ENCODE results near the gene RXYLT1.
A peak's percentile ranks its signal among the peaks of the same experiment; 100 is the strongest.

Gene RXYLT1

DNA sequence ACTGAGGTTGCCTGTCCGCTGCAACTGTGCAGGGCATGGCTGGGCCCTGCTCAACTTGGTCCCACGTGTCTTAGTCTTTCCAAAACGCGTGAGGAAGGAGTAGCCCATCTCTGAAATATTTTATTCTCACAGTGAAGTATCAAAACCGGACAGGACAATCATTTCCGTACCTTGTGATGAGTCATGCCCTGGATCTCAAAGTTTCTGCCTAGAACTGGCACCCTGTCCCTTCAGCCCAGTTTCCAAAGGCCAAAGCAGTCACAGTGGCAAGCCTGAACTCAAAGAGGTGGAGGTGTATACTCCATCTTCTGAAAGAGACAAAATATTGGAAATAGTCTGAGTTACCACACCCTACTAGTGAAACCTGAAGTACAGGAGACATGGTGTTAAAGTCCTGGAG is 36.3 kb downstream of the RXYLT1 start:
- H3K27ac ChIP-seq: no peak overlapping the region
- no peak for DNase-seq
- no peaks in the 10 kb centered on the region for H3K27me3 ChIP-seq (ENCODE audit: insufficient read depth, low read depth, severe bottlenecking)

DNA sequence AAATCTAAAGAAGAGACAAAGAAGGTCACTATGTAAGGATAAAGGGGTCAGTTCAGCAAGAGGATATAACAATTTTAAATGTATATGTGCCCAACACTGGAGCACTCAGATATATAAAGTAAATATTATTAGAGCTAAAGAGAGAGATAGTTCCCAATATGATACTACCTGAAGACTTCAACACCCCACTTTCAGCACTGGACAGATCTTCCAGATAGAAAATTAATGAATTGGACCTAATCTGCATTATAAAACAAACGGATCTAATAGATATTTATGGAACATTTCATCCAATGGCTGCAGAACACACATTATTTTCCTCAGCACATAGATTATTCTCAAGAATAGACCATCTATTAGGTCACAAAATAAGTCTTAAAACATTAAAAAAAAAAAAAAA is 40.7 kb downstream of the RXYLT1 start:
- no peak for TF ChIP-seq CTCF (IDR thresholded peaks at IDR 0.05; ENCODE audit: low read depth, low read length)
- no peak for DNase-seq
- Histone ChIP-seq H3K27me3 (ENCODE audit: insufficient read depth, low read depth, severe bottlenecking) (no peaks in the 10 kb centered on the region), H3K9me3 (ENCODE audit: severe bottlenecking) (no peaks in the 10 kb centered on the region), H3K27ac (no peak overlapping the region), H3K36me3 (no peaks in the 10 kb centered on the region), H3K4me3 (ENCODE audit: low read depth, low read length) (no peak overlapping the region)

More for the DNA sequence above, 36.3 kb downstream of the RXYLT1 start:
- H3K36me3 ChIP-seq: no peaks in the 10 kb centered on the region
- no peaks in the 10 kb centered on the region for H3K9me3 ChIP-seq (ENCODE audit: severe bottlenecking)
- no peak for TF ChIP-seq CTCF (IDR thresholded peaks at IDR 0.05; ENCODE audit: low read depth, low read length)
- H3K4me3 ChIP-seq (ENCODE audit: low read depth, low read length): no peak overlapping the region

GRCh38 chr12:63821781-63822251 is 42.1 kb downstream of the RXYLT1 start:
- no peak overlapping the region for H3K4me3 ChIP-seq (ENCODE audit: low read depth, low read length)
- TF ChIP-seq CTCF (IDR thresholded peaks at IDR 0.05; ENCODE audit: low read depth, low read length): no peak
- DNase-seq: no peak

GRCh38 chr12:63822352-63822751 is 42.6 kb downstream of the RXYLT1 start:
- H3K36me3 ChIP-seq: no peaks in the 10 kb centered on the region
- no peak overlapping the region for H3K4me3 ChIP-seq (ENCODE audit: low read depth, low read length)
- no peaks in the 10 kb centered on the region for H3K27me3 ChIP-seq (ENCODE audit: insufficient read depth, low read depth, severe bottlenecking)
- TF ChIP-seq CTCF (IDR thresholded peaks at IDR 0.05; ENCODE audit: low read depth, low read length): no peak
- H3K9me3 ChIP-seq (ENCODE audit: severe bottlenecking): no peaks in the 10 kb centered on the region
- no peak for DNase-seq
- H3K27ac ChIP-seq: no peak overlapping the region

More at GRCh38 chr12:63821781-63822251, 42.1 kb downstream of the RXYLT1 start:
- H3K36me3 ChIP-seq: no peaks in the 10 kb centered on the region
- H3K27me3 ChIP-seq (ENCODE audit: insufficient read depth, low read depth, severe bottlenecking): no peaks in the 10 kb centered on the region
- H3K27ac ChIP-seq: no peak overlapping the region
- H3K9me3 ChIP-seq (ENCODE audit: severe bottlenecking): no peaks in the 10 kb centered on the region

DNA sequence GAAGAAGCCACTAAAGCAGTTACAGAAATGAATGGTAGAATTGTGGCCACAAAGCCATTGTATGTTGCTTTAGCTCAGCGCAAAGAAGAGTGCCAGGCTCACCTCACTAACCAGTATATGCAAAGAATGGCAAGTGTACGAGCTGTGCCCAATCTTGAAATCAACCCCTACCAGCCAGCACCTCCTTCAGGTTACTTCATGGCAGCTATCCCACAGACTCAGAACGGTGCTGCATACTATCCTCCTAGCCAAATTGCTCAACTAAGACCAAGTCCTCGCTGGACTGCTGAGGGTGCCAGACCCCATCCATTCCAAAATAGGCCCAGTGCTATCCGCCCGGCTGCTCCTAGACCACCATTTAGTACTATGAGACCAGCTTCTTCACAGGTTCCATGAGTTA is 43.3 kb downstream of the RXYLT1 start:
- DNase-seq: no peak
- H3K27me3 ChIP-seq (ENCODE audit: insufficient read depth, low read depth, severe bottlenecking): no peaks in the 10 kb centered on the region
- no peak overlapping the region for H3K4me3 ChIP-seq (ENCODE audit: low read depth, low read length)
- H3K36me3 ChIP-seq: no peaks in the 10 kb centered on the region
- no peak overlapping the region for H3K27ac ChIP-seq
- no peak for TF ChIP-seq CTCF (IDR thresholded peaks at IDR 0.05; ENCODE audit: low read depth, low read length)
- H3K9me3 ChIP-seq (ENCODE audit: severe bottlenecking): no peaks in the 10 kb centered on the region

GRCh38 chr12:63826006-63826585 is 46.4 kb downstream of the RXYLT1 start:
- H3K27ac ChIP-seq: no peak overlapping the region
- peak; percentile 59; the same call in 1 of the 2 replicates for TF ChIP-seq CTCF (IDR thresholded peaks at IDR 0.05; ENCODE audit: low read depth, low read length)
- DNase-seq: no peak
- H3K36me3 ChIP-seq: no peaks in the 10 kb centered on the region
- no peaks in the 10 kb centered on the region for H3K27me3 ChIP-seq (ENCODE audit: insufficient read depth, low read depth, severe bottlenecking)
- H3K9me3 ChIP-seq (ENCODE audit: severe bottlenecking): no peaks in the 10 kb centered on the region
- H3K4me3 ChIP-seq (ENCODE audit: low read depth, low read length): no peak overlapping the region

Data from WERI-Rb-1 (cell line).